HepG2 (cell line): ENCODE results near the gene PNN. TPM values are rescaled to one million over a fixed set of nuclear protein-coding genes. Genes with fewer than 3 reads are reported as not detected.

Source experiments
- polyA plus RNA-seq, 8 experiments: library from polyadenylated mRNA; depleted of rRNA in 3 of 8; stranded (reverse) in 7 of 8; unstranded in 1 of 8; fragments of >200 nt; fragmentation: Illumina TruSeq in 4 of 8; extraction: Trizol in 4 of 8; gene quantifications; 2 replicates each; pipeline versions ENCODE4 v1.2.1 to v1.2.3, GENCODE V29; 2011 to 2016; ENCODE audit warnings: low read depth in 4 of 8, missing spikeins in 1 of 8, mixed read lengths in 1 of 8; ENCODE audit not compliant: insufficient read depth in 1 of 8
- total RNA-seq, 5 experiments: library from RNA; depleted of rRNA; stranded (reverse); fragments of >200 nt; fragmentation: Illumina TruSeq; extraction: Trizol; gene quantifications; 2 replicates each; pipeline ENCODE4 v1.2.3, GENCODE V29; 2016; ENCODE audit warnings: low read depth in 1 of 5

Gene PNN
- total and polyA plus RNA-seq, 2 of the 13 experiments (the other 11 are each of a cell fraction or from before 2014, with no cell fraction given), result 58.0 to 214 TPM

Other genes starting within 250 kb of the PNN start
- 887 and 1,365 TPM in 2 replicates for gene SEC23A, start 72.0 kb upstream of the PNN start, total RNA-seq (2016; rRNA removed; fragmentation: Illumina TruSeq; extraction: Trizol)
- gene SEC23A, start 72.0 kb upstream of the PNN start, polyA plus RNA-seq (2011; rRNA removed), result 372 and 403 TPM in 2 replicates
- gene GEMIN2, start 60.9 kb upstream of the PNN start, total RNA-seq (2016; rRNA removed; fragmentation: Illumina TruSeq; extraction: Trizol), result 110 and 160 TPM in 2 replicates
- 33.8 and 54.8 TPM in 2 replicates for gene GEMIN2, start 60.9 kb upstream of the PNN start, polyA plus RNA-seq (2011; rRNA removed)
- 51.2 and 77.5 TPM in 2 replicates for gene TRAPPC6B, start 4.9 kb upstream of the PNN start, total RNA-seq (2016; rRNA removed; fragmentation: Illumina TruSeq; extraction: Trizol)
- 29.8 and 34.3 TPM in 2 replicates for gene TRAPPC6B, start 4.9 kb upstream of the PNN start, polyA plus RNA-seq (2011; rRNA removed)
- 119 and 158 TPM in 2 replicates for gene MIA2, start 58.7 kb downstream of the PNN start, total RNA-seq (2016; rRNA removed; fragmentation: Illumina TruSeq; extraction: Trizol)
- gene MIA2, start 58.7 kb downstream of the PNN start, polyA plus RNA-seq (2011; rRNA removed), result 131 and 134 TPM in 2 replicates